Astrocyte of the spinal cord (primary cell): ENCODE measurements around the gene MXI1.

Experiments
- DNase-seq: peaks from one replicate; pipeline ENCODE4 v3.0.0; 2011; ENCODE audit warnings: low read depth, low spot score
- H3K4me3 ChIP-seq: 2 replicates; pipeline ENCODE4 v1.5.1; 2011; ENCODE audit warnings: low read depth, mild to moderate bottlenecking, low read length, moderate library complexity
- in situ Hi-C: cut with HindIII; loops from 2 replicates; pipeline ENCODE4 v1.10.0; 2017; ENCODE audit warnings: low sequenced_read_pairs
- TF ChIP-seq, protein P1 (sequence below): IDR thresholded peaks from 2 replicates; pipeline ENCODE4 v1.5.1; 2012; ENCODE audit warnings: low read depth, mild to moderate bottlenecking, low read length, inconsistent platforms

The MXI1 gene

GRCh38 chr10:110274072-110274627 lies 66.7 kb downstream of the MXI1 start:
- TF ChIP-seq, protein P1, sequence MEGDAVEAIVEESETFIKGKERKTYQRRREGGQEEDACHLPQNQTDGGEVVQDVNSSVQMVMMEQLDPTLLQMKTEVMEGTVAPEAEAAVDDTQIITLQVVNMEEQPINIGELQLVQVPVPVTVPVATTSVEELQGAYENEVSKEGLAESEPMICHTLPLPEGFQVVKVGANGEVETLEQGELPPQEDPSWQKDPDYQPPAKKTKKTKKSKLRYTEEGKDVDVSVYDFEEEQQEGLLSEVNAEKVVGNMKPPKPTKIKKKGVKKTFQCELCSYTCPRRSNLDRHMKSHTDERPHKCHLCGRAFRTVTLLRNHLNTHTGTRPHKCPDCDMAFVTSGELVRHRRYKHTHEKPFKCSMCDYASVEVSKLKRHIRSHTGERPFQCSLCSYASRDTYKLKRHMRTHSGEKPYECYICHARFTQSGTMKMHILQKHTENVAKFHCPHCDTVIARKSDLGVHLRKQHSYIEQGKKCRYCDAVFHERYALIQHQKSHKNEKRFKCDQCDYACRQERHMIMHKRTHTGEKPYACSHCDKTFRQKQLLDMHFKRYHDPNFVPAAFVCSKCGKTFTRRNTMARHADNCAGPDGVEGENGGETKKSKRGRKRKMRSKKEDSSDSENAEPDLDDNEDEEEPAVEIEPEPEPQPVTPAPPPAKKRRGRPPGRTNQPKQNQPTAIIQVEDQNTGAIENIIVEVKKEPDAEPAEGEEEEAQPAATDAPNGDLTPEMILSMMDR, result no peak
- in situ Hi-C loops, result no loop called here

GRCh38 chr10:110274647-110275046 lies 67.2 kb downstream of the MXI1 start:
- DNase-seq, result no peak
- H3K4me3 ChIP-seq, result no peak overlapping the region
- TF ChIP-seq, protein P1, result no peak
- in situ Hi-C loops, result loop anchor here (25.0 kb wide), 1 partner anchor 137 kb away; no protein-coding TSS in a partner anchor

More at GRCh38 chr10:110274072-110274627, 66.7 kb downstream of the MXI1 start:
- no peak for DNase-seq
- H3K4me3 ChIP-seq, result no peak overlapping the region

GRCh38 chr10:110275128-110275729 lies 67.8 kb downstream of the MXI1 start:
- H3K4me3 ChIP-seq, result no peak overlapping the region
- in situ Hi-C loops, result loop anchor here (25.0 kb wide), 1 partner anchor 138 kb away; no protein-coding TSS in a partner anchor
- TF ChIP-seq, protein P1, result no peak
- DNase-seq, result no peak

DNA sequence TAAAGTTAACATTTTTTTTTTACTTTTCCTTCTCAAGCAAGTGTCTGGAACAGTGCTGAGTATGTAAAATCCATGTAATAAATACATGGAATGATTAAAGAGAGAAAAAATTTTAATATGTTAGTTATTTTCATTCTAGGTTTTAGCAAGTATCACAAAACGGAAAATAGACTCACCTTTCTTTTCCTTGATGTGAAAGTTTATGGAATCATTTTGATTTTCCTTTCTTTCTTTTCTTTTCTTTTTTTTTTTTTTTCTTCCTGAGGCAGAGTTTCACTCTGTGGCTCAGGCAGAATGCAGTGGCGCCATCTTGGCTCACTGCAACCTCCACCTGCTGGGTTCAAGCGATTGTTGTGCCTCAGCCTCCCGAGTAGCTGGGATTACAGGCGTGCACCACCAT lies 69.2 kb downstream of the MXI1 start:
- no peak for DNase-seq
- H3K4me3 ChIP-seq, result no peak overlapping the region
- TF ChIP-seq, protein P1, result no peak
- in situ Hi-C loops, result loop anchor here (25.0 kb wide), 1 partner anchor 139 kb away; no protein-coding TSS in a partner anchor

DNA sequence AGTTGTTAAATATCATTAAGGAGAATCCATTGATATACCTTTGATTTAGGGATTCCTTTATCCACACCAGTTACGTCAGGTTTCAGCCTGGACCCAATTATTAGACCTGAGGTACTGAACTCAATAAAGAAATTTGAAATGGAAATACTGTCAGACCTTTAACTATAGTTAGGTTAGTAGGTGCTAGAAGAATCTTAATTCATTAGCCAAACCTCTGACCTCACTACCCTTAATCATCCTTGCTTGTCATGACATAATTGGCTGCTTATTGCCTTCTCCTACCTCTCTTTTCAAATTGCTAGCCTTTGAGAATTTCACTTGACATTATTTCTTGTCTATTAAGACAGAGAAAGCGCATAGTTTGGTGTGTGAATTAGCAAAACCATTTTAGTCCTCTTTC lies 70.2 kb downstream of the MXI1 start:
- TF ChIP-seq, protein P1, result no peak
- H3K4me3 ChIP-seq, result no peak overlapping the region
- in situ Hi-C loops, result loop anchor here (25.0 kb wide), 1 partner anchor 140 kb away; no protein-coding TSS in a partner anchor
- no peak for DNase-seq

DNA sequence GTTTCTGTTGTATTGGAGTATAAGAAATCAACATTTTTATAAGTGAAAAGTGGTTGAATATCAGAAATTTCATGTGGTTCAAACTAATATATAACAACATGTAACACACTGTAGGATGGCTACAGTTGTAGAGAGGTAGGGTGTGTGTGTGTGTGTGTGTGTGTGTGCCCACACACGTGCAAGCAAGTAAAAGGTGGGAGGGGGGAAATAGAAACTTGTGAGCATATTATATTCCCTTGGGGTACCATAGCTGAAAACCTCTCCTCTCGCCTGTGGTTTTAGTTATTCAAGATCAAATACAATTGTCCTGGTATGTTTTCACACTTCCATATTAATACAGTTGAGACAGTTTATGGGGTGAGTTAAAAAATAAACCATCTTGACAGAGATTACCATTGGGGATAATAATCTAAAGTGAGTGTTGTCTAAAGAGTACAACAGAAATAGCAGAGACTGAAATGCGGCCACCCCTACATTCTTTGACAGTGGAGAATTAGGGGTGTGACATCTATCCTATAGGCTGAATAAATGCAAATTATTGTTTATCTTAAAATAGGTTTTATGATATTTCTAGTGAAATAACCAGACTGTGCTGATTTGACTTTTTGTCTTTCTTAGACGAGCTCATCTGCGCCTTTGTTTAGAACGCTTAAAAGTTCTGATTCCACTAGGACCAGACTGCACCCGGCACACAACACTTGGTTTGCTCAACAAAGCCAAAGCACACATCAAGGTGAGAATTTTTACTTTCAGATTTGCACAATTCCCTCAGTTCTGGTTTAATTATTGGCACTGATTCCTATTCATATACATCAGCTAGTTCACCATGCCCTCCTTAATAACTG lies 71.4 kb downstream of the MXI1 start:
- no peak overlapping the region for H3K4me3 ChIP-seq
- in situ Hi-C loops, result loop anchor here (25.0 kb wide), 1 partner anchor 141 kb away; no protein-coding TSS in a partner anchor
- DNase-seq, result no peak
- TF ChIP-seq, protein P1, result no peak
